ENCODE measurements around the gene SMIM9.
"Not testable (repeated sequence)": the region's sequence is repeated elsewhere in the genome, so short reads cannot be mapped to it uniquely, and the experiment has no call there.

SMIM9 gene

GRCh38 chrX:154825586-154825985, 8.9 kb downstream of the SMIM9 start:
- H3K36me3 ChIP-seq (ENCODE audit: insufficient read depth, low read length); H3K4me3 ChIP-seq (ENCODE audit: low read length); H3K9me3 ChIP-seq (ENCODE audit: low read length); H3K27me3 ChIP-seq (ENCODE audit: insufficient read depth, low read length); H2AFZ ChIP-seq (ENCODE audit: low read depth, low read length); H3K4me1 ChIP-seq (ENCODE audit: insufficient read depth, low read length): not testable (repeated sequence)

GRCh38 chrX:154824638-154825037, 9.8 kb downstream of the SMIM9 start:
- Histone ChIP-seq H3K4me3 (ENCODE audit: low read length) (no peak overlapping the region), H3K27me3 (ENCODE audit: insufficient read depth, low read length) (peaks cover 2% of the 10 kb centered on the region), H3K4me1 (ENCODE audit: insufficient read depth, low read length) (peaks cover under 1% of the 10 kb centered on the region), H3K36me3 (ENCODE audit: insufficient read depth, low read length) (no peaks in the 10 kb centered on the region), H2AFZ (ENCODE audit: low read depth, low read length) (no peak overlapping the region), H3K9me3 (ENCODE audit: low read length) (no peaks in the 10 kb centered on the region)

- H3K27me3 ChIP-seq (ENCODE audit: insufficient read depth, low read length) = peaks cover 2% of the 10 kb centered on the region
- no peaks in the 10 kb centered on the region for H3K36me3 ChIP-seq (ENCODE audit: insufficient read depth, low read length)
- no peak overlapping the region for H3K4me3 ChIP-seq (ENCODE audit: low read length)
- no peaks in the 10 kb centered on the region for H3K9me3 ChIP-seq (ENCODE audit: low read length)
- H3K4me1 ChIP-seq (ENCODE audit: insufficient read depth, low read length) = peaks cover 4% of the 10 kb centered on the region
- no peak overlapping the region for H2AFZ ChIP-seq (ENCODE audit: low read depth, low read length)
Measured at GRCh38 chrX:154822029-154822428, 12.4 kb downstream of the SMIM9 start.

GRCh38 chrX:154821523-154821922, 12.9 kb downstream of the SMIM9 start:
- H3K36me3 ChIP-seq (ENCODE audit: insufficient read depth, low read length) = no peaks in the 10 kb centered on the region
- no peaks in the 10 kb centered on the region for H3K9me3 ChIP-seq (ENCODE audit: low read length)
- no peak overlapping the region for H3K4me3 ChIP-seq (ENCODE audit: low read length)
- no peak overlapping the region for H2AFZ ChIP-seq (ENCODE audit: low read depth, low read length)
- peaks cover 2% of the 10 kb centered on the region for H3K27me3 ChIP-seq (ENCODE audit: insufficient read depth, low read length)
- H3K4me1 ChIP-seq (ENCODE audit: insufficient read depth, low read length) = peaks cover 4% of the 10 kb centered on the region

GRCh38 chrX:154819771-154820341, 14.6 kb downstream of the SMIM9 start:
- no peaks in the 10 kb centered on the region for H3K36me3 ChIP-seq (ENCODE audit: insufficient read depth, low read length)
- no peaks in the 10 kb centered on the region for H3K9me3 ChIP-seq (ENCODE audit: low read length)
- H3K4me1 ChIP-seq (ENCODE audit: insufficient read depth, low read length) = peaks cover 4% of the 10 kb centered on the region
- H2AFZ ChIP-seq (ENCODE audit: low read depth, low read length) = no peak overlapping the region
- H3K27me3 ChIP-seq (ENCODE audit: insufficient read depth, low read length) = peaks cover 6% of the 10 kb centered on the region
- H3K4me3 ChIP-seq (ENCODE audit: low read length) = no peak overlapping the region

GRCh38 chrX:154818916-154819770, 15.3 kb downstream of the SMIM9 start:
- Histone ChIP-seq H3K4me3 (ENCODE audit: low read length) (no peak overlapping the region), H3K36me3 (ENCODE audit: insufficient read depth, low read length) (no peaks in the 10 kb centered on the region), H3K27me3 (ENCODE audit: insufficient read depth, low read length) (peaks cover 6% of the 10 kb centered on the region), H3K4me1 (ENCODE audit: insufficient read depth, low read length) (peaks cover 4% of the 10 kb centered on the region), H2AFZ (ENCODE audit: low read depth, low read length) (no peak overlapping the region), H3K9me3 (ENCODE audit: low read length) (no peaks in the 10 kb centered on the region)

GRCh38 chrX:154817048-154817618, 17.3 kb downstream of the SMIM9 start:
- not testable (repeated sequence) for H3K4me3 ChIP-seq (ENCODE audit: low read length); H3K36me3 ChIP-seq (ENCODE audit: insufficient read depth, low read length); H3K4me1 ChIP-seq (ENCODE audit: insufficient read depth, low read length); H2AFZ ChIP-seq (ENCODE audit: low read depth, low read length); H3K9me3 ChIP-seq (ENCODE audit: low read length)
- peaks cover 16% of the 10 kb centered on the region for H3K27me3 ChIP-seq (ENCODE audit: insufficient read depth, low read length)

GRCh38 chrX:154816326-154816898, 18.1 kb downstream of the SMIM9 start:
- H3K27me3 ChIP-seq (ENCODE audit: insufficient read depth, low read length) = peaks cover 16% of the 10 kb centered on the region
- not testable (repeated sequence) for H2AFZ ChIP-seq (ENCODE audit: low read depth, low read length); H3K9me3 ChIP-seq (ENCODE audit: low read length); H3K4me3 ChIP-seq (ENCODE audit: low read length); H3K36me3 ChIP-seq (ENCODE audit: insufficient read depth, low read length); H3K4me1 ChIP-seq (ENCODE audit: insufficient read depth, low read length)

- Histone ChIP-seq H3K4me1 (ENCODE audit: insufficient read depth, low read length) (peaks cover 4% of the 10 kb centered on the region), H3K36me3 (ENCODE audit: insufficient read depth, low read length) (no peaks in the 10 kb centered on the region), H3K9me3 (ENCODE audit: low read length) (no peaks in the 10 kb centered on the region), H2AFZ (ENCODE audit: low read depth, low read length) (no peak overlapping the region), H3K4me3 (ENCODE audit: low read length) (no peak overlapping the region), H3K27me3 (ENCODE audit: insufficient read depth, low read length) (peaks cover 16% of the 10 kb centered on the region)
Measured at GRCh38 chrX:154815274-154815818, 19.1 kb downstream of the SMIM9 start.

GRCh38 chrX:154813801-154814200, 20.7 kb downstream of the SMIM9 start:
- Histone ChIP-seq H3K4me1 (ENCODE audit: insufficient read depth, low read length) (no peaks in the 10 kb centered on the region), H3K9me3 (ENCODE audit: low read length) (no peaks in the 10 kb centered on the region), H3K4me3 (ENCODE audit: low read length) (no peak overlapping the region), H2AFZ (ENCODE audit: low read depth, low read length) (no peak overlapping the region), H3K36me3 (ENCODE audit: insufficient read depth, low read length) (no peaks in the 10 kb centered on the region), H3K27me3 (ENCODE audit: insufficient read depth, low read length) (peaks cover 16% of the 10 kb centered on the region)

GRCh38 chrX:154812341-154813101, 21.9 kb downstream of the SMIM9 start:
- no peak overlapping the region for H2AFZ ChIP-seq (ENCODE audit: low read depth, low read length)
- H3K4me3 ChIP-seq (ENCODE audit: low read length) = no peak overlapping the region
- H3K27me3 ChIP-seq (ENCODE audit: insufficient read depth, low read length) = peaks cover 16% of the 10 kb centered on the region
- H3K36me3 ChIP-seq (ENCODE audit: insufficient read depth, low read length) = no peaks in the 10 kb centered on the region
- H3K4me1 ChIP-seq (ENCODE audit: insufficient read depth, low read length) = no peaks in the 10 kb centered on the region
- H3K9me3 ChIP-seq (ENCODE audit: low read length) = peaks cover 2% of the 10 kb centered on the region

GRCh38 chrX:154809939-154810665, 24.4 kb downstream of the SMIM9 start:
- Histone ChIP-seq H2AFZ (ENCODE audit: low read depth, low read length) (no peak overlapping the region), H3K4me1 (ENCODE audit: insufficient read depth, low read length) (peaks cover 4% of the 10 kb centered on the region), H3K9me3 (ENCODE audit: low read length) (peaks cover 3% of the 10 kb centered on the region), H3K4me3 (ENCODE audit: low read length) (no peak overlapping the region), H3K27me3 (ENCODE audit: insufficient read depth, low read length) (peaks cover 17% of the 10 kb centered on the region), H3K36me3 (ENCODE audit: insufficient read depth, low read length) (no peaks in the 10 kb centered on the region)

Data from neuron (in vitro differentiated cells).